Measurements from ENCODE around the gene PSMA1.
A peak's percentile ranks its signal among the peaks of the same experiment; 100 is the strongest.

PSMA1 gene

DNA sequence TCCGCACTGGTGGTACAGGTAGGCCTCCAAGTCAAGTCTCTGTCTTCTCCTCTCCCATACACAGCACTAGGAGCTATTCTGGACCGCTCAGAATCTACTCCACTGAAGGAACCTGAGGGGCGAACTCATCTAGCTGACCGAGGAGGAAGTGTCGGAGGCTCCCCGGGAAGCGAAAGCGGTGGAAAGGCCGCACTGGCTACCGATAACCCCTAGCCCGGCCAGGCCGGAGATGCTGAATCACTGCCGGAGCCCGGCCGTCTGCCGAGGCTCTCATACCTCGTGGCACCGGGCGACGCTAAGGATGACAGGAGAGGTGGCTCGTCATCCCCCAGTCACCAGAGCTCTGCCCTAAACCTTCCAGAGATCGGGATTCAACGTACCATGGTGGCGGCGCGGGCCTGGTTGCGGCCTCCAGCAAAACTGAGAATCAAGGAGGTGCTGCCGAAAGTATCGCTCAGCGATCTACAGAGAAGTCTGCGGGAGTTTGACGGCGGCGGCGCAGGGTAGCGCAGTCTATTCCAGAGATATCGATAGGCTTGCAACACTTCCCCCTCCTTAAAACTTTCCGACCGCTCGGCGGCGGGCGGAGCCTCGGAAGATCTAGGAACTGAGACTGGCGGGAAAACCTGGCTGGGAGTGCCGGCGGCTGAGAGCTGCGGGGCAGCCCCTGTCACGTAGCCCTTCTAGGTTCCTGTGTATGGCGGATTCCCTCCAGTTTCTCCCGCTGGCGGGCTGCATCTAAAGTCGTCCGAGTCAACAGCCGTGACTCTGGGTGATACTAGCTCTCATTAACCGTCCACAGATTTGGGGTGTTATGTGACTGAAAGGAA lies at the start of gene PSMA1 (continued):
- TF ChIP-seq ZNF544 (tag by site-specific recombination; IDR thresholded peaks at IDR 0.05), result no peak
- no peak for TF ChIP-seq SCRT2 (tag by site-specific recombination; IDR thresholded peaks at IDR 0.05)
- TF ChIP-seq REST (tag by site-specific recombination; IDR thresholded peaks at IDR 0.05), result peak; percentile 46; the same call in 1 of the 2 replicates
- no peak for TF ChIP-seq GFI1B (tag by site-specific recombination; IDR thresholded peaks at IDR 0.05)
- TF ChIP-seq ZNF140 (tag by site-specific recombination; IDR thresholded peaks at IDR 0.05), result no peak
- TF ChIP-seq ZNF132 (tag by site-specific recombination; IDR thresholded peaks at IDR 0.05; ENCODE audit: borderline replicate concordance), result no peak
- TF ChIP-seq KLF7 (tag by site-specific recombination; IDR thresholded peaks at IDR 0.05; ENCODE audit: borderline replicate concordance), result no peak
- TF ChIP-seq ZNF404 (tag by site-specific recombination; IDR thresholded peaks at IDR 0.05), result no peak
- TF ChIP-seq GLIS1 (tag by site-specific recombination; IDR thresholded peaks at IDR 0.05), result no peak; the same call in 1 of the 2 replicates
- TF ChIP-seq ZNF776 (tag by site-specific recombination; IDR thresholded peaks at IDR 0.05; ENCODE audit: borderline replicate concordance), result no peak
- no peak for TF ChIP-seq ZNF707 (tag by site-specific recombination; IDR thresholded peaks at IDR 0.05)
- TF ChIP-seq ZSCAN5A (tag by site-specific recombination; IDR thresholded peaks at IDR 0.05), result no peak
- peak; percentile 33; the same call in 1 of the 2 replicates for TF ChIP-seq SP2 (tag by site-specific recombination; IDR thresholded peaks at IDR 0.05)
- TF ChIP-seq ZNF624 (tag by site-specific recombination; IDR thresholded peaks at IDR 0.05), result no peak
- no peak for TF ChIP-seq ZNF366 (tag by site-specific recombination; conservative IDR thresholded peaks at IDR 0.05)
- TF ChIP-seq ZNF660 (tag by site-specific recombination; IDR thresholded peaks at IDR 0.05), result peak; percentile 61
- TF ChIP-seq ZNF148 (tag by site-specific recombination; IDR thresholded peaks at IDR 0.05; ENCODE audit: borderline replicate concordance), result no peak
- TF ChIP-seq, protein P1, sequence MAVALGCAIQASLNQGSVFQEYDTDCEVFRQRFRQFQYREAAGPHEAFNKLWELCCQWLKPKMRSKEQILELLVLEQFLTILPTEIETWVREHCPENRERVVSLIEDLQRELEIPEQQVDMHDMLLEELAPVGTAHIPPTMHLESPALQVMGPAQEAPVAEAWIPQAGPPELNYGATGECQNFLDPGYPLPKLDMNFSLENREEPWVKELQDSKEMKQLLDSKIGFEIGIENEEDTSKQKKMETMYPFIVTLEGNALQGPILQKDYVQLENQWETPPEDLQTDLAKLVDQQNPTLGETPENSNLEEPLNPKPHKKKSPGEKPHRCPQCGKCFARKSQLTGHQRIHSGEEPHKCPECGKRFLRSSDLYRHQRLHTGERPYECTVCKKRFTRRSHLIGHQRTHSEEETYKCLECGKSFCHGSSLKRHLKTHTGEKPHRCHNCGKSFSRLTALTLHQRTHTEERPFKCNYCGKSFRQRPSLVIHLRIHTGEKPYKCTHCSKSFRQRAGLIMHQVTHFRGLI (tag by site-specific recombination; IDR thresholded peaks at IDR 0.05), result no peak
- TF ChIP-seq, protein P2, sequence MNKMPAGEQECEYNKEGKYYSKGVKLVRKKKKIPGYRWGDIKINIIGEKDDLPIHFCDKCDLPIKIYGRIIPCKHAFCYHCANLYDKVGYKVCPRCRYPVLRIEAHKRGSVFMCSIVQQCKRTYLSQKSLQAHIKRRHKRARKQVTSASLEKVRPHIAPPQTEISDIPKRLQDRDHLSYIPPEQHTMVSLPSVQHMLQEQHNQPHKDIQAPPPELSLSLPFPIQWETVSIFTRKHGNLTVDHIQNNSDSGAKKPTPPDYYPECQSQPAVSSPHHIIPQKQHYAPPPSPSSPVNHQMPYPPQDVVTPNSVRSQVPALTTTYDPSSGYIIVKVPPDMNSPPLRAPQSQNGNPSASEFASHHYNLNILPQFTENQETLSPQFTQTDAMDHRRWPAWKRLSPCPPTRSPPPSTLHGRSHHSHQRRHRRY (tag by site-specific recombination; IDR thresholded peaks at IDR 0.05), result no peak
- no peak for TF ChIP-seq GLI4 (tag by site-specific recombination; IDR thresholded peaks at IDR 0.05)
- no peak for TF ChIP-seq ZNF280C (tag by site-specific recombination; IDR thresholded peaks at IDR 0.05)
- TF ChIP-seq ZNF394 (tag by site-specific recombination; IDR thresholded peaks at IDR 0.05; ENCODE audit: borderline replicate concordance), result peak; percentile 18; the same call in 1 of the 2 replicates
- TF ChIP-seq ZNF280D (tag by site-specific recombination; IDR thresholded peaks at IDR 0.05), result no peak
